Panc1 (cell line): ENCODE data around the gene ALPP.

Experiments used
- CTCF ChIP-seq: fragments of 450-650 bp; IDR thresholded peaks from 2 replicates; pipeline ENCODE4 v1.5.1; 2017; ENCODE audit warnings: mild to moderate bottlenecking
- POLR2AphosphoS5 ChIP-seq: IDR thresholded peaks from 2 replicates; pipeline ENCODE4 v1.6.1; 2012; ENCODE audit warnings: mild to moderate bottlenecking, low read depth, low read length, moderate library complexity
- REST ChIP-seq, 2 experiments: IDR thresholded peaks; 2 replicates each; pipeline ENCODE4 v1.6.1; 2011 to 2012; ENCODE audit warnings: low read depth in 2 of 2, control low read depth in 1 of 2, low read length in 1 of 2, mild to moderate bottlenecking in 1 of 2, moderate library complexity in 1 of 2; ENCODE audit not compliant: insufficient read depth in 1 of 2
- SIN3A ChIP-seq: IDR thresholded peaks from 2 replicates; pipeline ENCODE4 v1.6.1; 2012; ENCODE audit warnings: low read depth, mild to moderate bottlenecking, low read length, moderate library complexity, borderline replicate concordance; ENCODE audit not compliant: insufficient read depth
- TCF7L2 ChIP-seq: IDR thresholded peaks from 2 replicates; pipeline ENCODE4 v1.6.1; 2011; ENCODE audit warnings: mild to moderate bottlenecking, low read depth, low read length, inconsistent platforms

- no peak for TF ChIP-seq CTCF
- no peak for TF ChIP-seq POLR2AphosphoS5
- TF ChIP-seq REST (IDR thresholded peaks at IDR 0.05; ENCODE audit: insufficient read depth in 1 of 2, low read depth in 2 of 2, low read length in 1 of 2): no peak
- TF ChIP-seq SIN3A: no peak
- TF ChIP-seq TCF7L2: no peak
Observed at GRCh38 chr2:232419245-232420072, 40.9 kb downstream of the ALPP start.
